K562 (cell line): Measurements from ENCODE around the gene ZNRF1. TPM values are rescaled to one million over a fixed set of nuclear protein-coding genes. Genes with fewer than 3 reads are reported as not detected.

Experiments used
- ATAC-seq: fragments of 200-7000 bp; cut with Tn5 transposase; 3 replicates; pipeline ENCODE4 v1.9.1; 2020; ENCODE audit warnings: moderate library complexity
- BruUV-seq: library from RNA; stranded (reverse); fragments of 400-500 nt; replicated peaks from 2 replicates; lab custom pipeline; 2021; lab: Mats Ljungman, UMichigan
- CTCF ChIA-PET: fragments of 300-600 bp; formaldehyde crosslinking; extraction: SDS; loops from one replicate; lab custom pipeline; 2021; ENCODE audit warnings: low intra/inter-chr PET ratio; lab: Yijun Ruan, JAX
- POLR2A ChIA-PET: fragments of 300-600, 350-650 bp; sonication (Branson Sonifier 250); formaldehyde crosslinking; extraction: SDS; loops from one replicate; lab custom pipeline; 2021; ENCODE audit warnings: antibody characterized with exemption, inconsistent platforms; lab: Yijun Ruan, JAX
- DNase-seq, 4 experiments: peaks; one replicate each; pipeline versions ENCODE4 v3.0.0 to v3.0.0-alpha.2; 2011 to 2018; ENCODE audit warnings: low spot score in 3 of 4, mixed read lengths in 3 of 4; ENCODE audit errors: extremely low read depth in 1 of 4
- FAIRE-seq: peaks from 2 replicates; lab custom pipeline; 2011; peaks lifted over from hg19 to GRCh38; lab: Jason Lieb, UNC
- H2AFZ ChIP-seq: 2 replicates; pipeline ENCODE4 v1.6.0; 2011; ENCODE audit warnings: low read depth, low read length, control low read depth, inconsistent platforms
- H3K27ac ChIP-seq: fragments of 200-600 bp; 3 replicates; pipeline ENCODE4 v1.8.0; 2011; ENCODE audit warnings: low read depth, mild to moderate bottlenecking, control low read depth, inconsistent platforms, low read length, moderate library complexity, mixed read lengths; ENCODE audit errors: extremely low read depth
- H3K27me3 ChIP-seq, 2 experiments: fragments of 300-600 bp in 1 of 2; 2 replicates in 1 of 2; 3 replicates in 1 of 2; pipeline versions ENCODE4 v1.6.0 to v1.8.0; 2011; ENCODE audit warnings: inconsistent platforms in 2 of 2, low read length in 2 of 2, mild to moderate bottlenecking in 1 of 2, mixed read lengths in 1 of 2, moderate library complexity in 1 of 2; ENCODE audit not compliant: control insufficient read depth in 2 of 2, insufficient read depth in 2 of 2
- H3K36me3 ChIP-seq: fragments of 300-600 bp; 3 replicates; pipeline ENCODE4 v1.8.0; 2011; ENCODE audit warnings: mild to moderate bottlenecking, low read length, inconsistent platforms; ENCODE audit not compliant: control insufficient read depth, insufficient read depth
- H3K4me1 ChIP-seq, 2 experiments: fragments of 200-600 bp in 1 of 2; replicated peaks in 1 of 2; 2 replicates in 1 of 2; 3 replicates in 1 of 2; pipeline versions ENCODE4 v1.5.1 to v1.8.0; 2011; ENCODE audit warnings: inconsistent platforms in 2 of 2, low read length in 2 of 2, mild to moderate bottlenecking in 1 of 2, mixed read lengths in 1 of 2, moderate library complexity in 1 of 2; ENCODE audit not compliant: control insufficient read depth in 2 of 2, insufficient read depth in 2 of 2
- H3K4me2 ChIP-seq: 2 replicates; pipeline ENCODE4 v1.6.1; 2011; ENCODE audit warnings: low read length, control low read depth, inconsistent platforms, mixed read lengths; ENCODE audit not compliant: insufficient read depth
- H3K4me3 ChIP-seq: fragments of 200-600 bp; sonication (generic), shearing (Covaris generic); 2 replicates; pipeline ENCODE4 v1.5.1; 2016; ENCODE audit warnings: control low read depth, inconsistent platforms
- H3K79me2 ChIP-seq: fragments of 200-600 bp; 3 replicates; pipeline ENCODE4 v1.8.0; 2011; ENCODE audit warnings: low read length, inconsistent platforms; ENCODE audit not compliant: control insufficient read depth, insufficient read depth
- H3K9ac ChIP-seq, 2 experiments: 2 replicates each; pipeline versions ENCODE4 v1.6.0 to v1.6.1; 2011; ENCODE audit warnings: low read depth in 2 of 2, low read length in 2 of 2, control low read depth in 1 of 2, inconsistent platforms in 1 of 2, mild to moderate bottlenecking in 1 of 2, mixed read lengths in 1 of 2; ENCODE audit not compliant: insufficient read depth in 1 of 2
- H3K9me1 ChIP-seq: one replicate; pipeline ENCODE4 v1.6.0; 2011; ENCODE audit warnings: inconsistent platforms, mild to moderate bottlenecking, low read length, moderate library complexity; ENCODE audit not compliant: control insufficient read depth, insufficient read depth
- H3K9me3 ChIP-seq: replicated peaks from 2 replicates; pipeline ENCODE4 v1.5.1; 2011; ENCODE audit warnings: low read depth, low read length, inconsistent platforms; ENCODE audit not compliant: control insufficient read depth, insufficient read depth
- H4K20me1 ChIP-seq: replicated peaks from 2 replicates; pipeline ENCODE4 v1.6.1; 2011; ENCODE audit warnings: low read length, inconsistent platforms, mixed read lengths; ENCODE audit not compliant: control insufficient read depth, insufficient read depth
- CEBPZ ChIP-seq: fragments of 150-350 bp; IDR thresholded peaks from 2 replicates; pipeline ENCODE4 v1.6.1; 2014; ENCODE audit warnings: low read depth, mild to moderate bottlenecking, low read length, borderline replicate concordance
- PHB ChIP-seq: fragments of 250-450 bp; sonication (Bioruptor Pico); IDR thresholded peaks from 2 replicates; pipeline ENCODE4 v1.5.0; 2021
- ZNF408 ChIP-seq: fragments of 250-450 bp; sonication (Bioruptor Pico); IDR thresholded peaks from 2 replicates; pipeline ENCODE4 v1.4.0; 2020; ENCODE audit warnings: low read depth, mild to moderate bottlenecking, moderate library complexity
- ZNF586 ChIP-seq: fragments of 450-650 bp; formaldehyde crosslinking; conservative IDR thresholded peaks from 2 replicates; pipeline ENCODE4 v1.4.0; 2020; ENCODE audit warnings: mild to moderate bottlenecking, moderate library complexity
- WGBS: fragments of 100-300 bp; shearing (Covaris generic); methylation state at CpG from one replicate; pipeline ENCODE4 v1.1.6; 2016; ENCODE audit warnings: low coverage, mixed read lengths; ENCODE audit not compliant: insufficient coverage; ENCODE audit errors: missing lambda C conversion rate; 5-methylcytosine and 5-hydroxymethylcytosine counted together
- in situ Hi-C: fragments of 300-500 bp; cut with MboI; formaldehyde crosslinking; loops from 4 replicates; pipeline ENCODE4 v1.15.0; 2018; ENCODE audit warnings: inconsistent platforms, mixed read lengths
- intact Hi-C: fragments of 100-400 bp; cut with micrococcal nuclease; formaldehyde crosslinking; loops from 2 replicates; pipeline ENCODE4 v1.14.2; 2022
- polyA plus RNA-seq, 8 experiments: library from polyadenylated mRNA; depleted of rRNA in 4 of 8; stranded (reverse) in 5 of 8; unstranded in 3 of 8; fragments of >200 nt; fragmentation: Nextera tagmentation in 2 of 8; fragmentation: Illumina TruSeq in 1 of 8; extraction: Ambion mirVana in 2 of 8; extraction: Trizol in 1 of 8; gene quantifications; 2 replicates each; pipeline versions ENCODE4 v1.2.1 to v1.2.3, GENCODE V29; 2011 to 2014; ENCODE audit warnings: inconsistent platforms in 1 of 8, missing spikeins in 1 of 8
- total RNA-seq, 7 experiments: library from RNA; depleted of rRNA in 6 of 7; stranded (reverse); fragments of >200 nt in 6 of 7; fragmentation: Illumina TruSeq in 2 of 7; extraction: Trizol in 2 of 7; gene quantifications; 2 replicates each; pipeline versions ENCODE4 v1.2.1 to v1.2.3, GENCODE V29; 2011 to 2021; ENCODE audit warnings: low replicate concordance in 1 of 7

The ZNRF1 gene
- total and polyA plus RNA-seq, 9 of the 15 experiments (the other 6 are each of a cell fraction or from before 2014, with no cell fraction given), result 9.5 to 37.7 (median 20.0) TPM

- in situ Hi-C loops, result no loop called here
- TF ChIP-seq PHB, result no peak
- TF ChIP-seq ZNF586 (CRISPR knock-in tag), result no peak
- TF ChIP-seq CEBPZ, result 0 out of 2 replicates have a peak, but pooled peaks have one; percentile 19
- TF ChIP-seq ZNF408, result no peak
- TF ChIP-seq, all 486 proteins: peak for 1
- ATAC-seq, result no peak
- peaks cover 83% of the 10 kb centered on the region for H3K79me2 ChIP-seq
- no peak for FAIRE-seq
- 73% methylated on average over 3 of the region's 3 CpGs for WGBS
- intact Hi-C loops, result no loop called here
- POLR2A ChIA-PET, result interaction anchor here (0.8 kb wide), 1 partner anchor 18 kb away, joined by 3 read pairs; no protein-coding TSS in a partner anchor
- no peaks in the 10 kb centered on the region for H3K27me3 ChIP-seq
- no peak overlapping the region for H2AFZ ChIP-seq
- peaks cover 28 to 59% of the 10 kb centered on the region in 2 experiments for H3K4me1 ChIP-seq
- DNase-seq, result no peak
- peak overlapping the region; percentile 75; the same call in 1 of the 2 replicates for H3K4me2 ChIP-seq
- no peak overlapping the region for H3K4me3 ChIP-seq
- H3K36me3 ChIP-seq, result peaks cover 12% of the 10 kb centered on the region; the same call in 1 of the 3 replicates
- peak overlapping the region; percentile 77; the same call in 1 of the 3 replicates for H3K27ac ChIP-seq
- no peaks in the 10 kb centered on the region for H4K20me1 ChIP-seq
- peak overlapping the region in 1 of 2 experiments; percentile 52; a peak in 1 of 4 replicates for H3K9ac ChIP-seq
- no peaks in the 10 kb centered on the region for H3K9me1 ChIP-seq
- H3K9me3 ChIP-seq, result no peaks in the 10 kb centered on the region
- CTCF ChIA-PET, result no interaction called here
- BruUV-seq, result no TSS peak
These were observed 89.4 kb downstream of the ZNRF1 start for GRCh38 chr16:75088216-75088615.
